Immature natural killer cell (primary cell): ENCODE data around the gene UCKL1. TPM values are rescaled to one million over a fixed set of nuclear protein-coding genes. Genes with fewer than 3 reads are reported as not detected.

Experiments used
- DNase-seq, 3 donors: peaks; one replicate each; pipeline ENCODE4 v3.0.0; 2022; ENCODE audit warnings: mixed read lengths in 1 of 3
- H3K27ac Mint-ChIP-seq, 6 donors: one replicate each; pipeline ENCODE4 v1.8.0; 2020; ENCODE audit warnings: mixed read lengths in 6 of 6, mild to moderate bottlenecking in 5 of 6, inconsistent platforms in 4 of 6, moderate library complexity in 3 of 6
- H3K27me3 Mint-ChIP-seq, 3 donors: one replicate each; pipeline ENCODE4 v1.8.0; 2020 to 2021; ENCODE audit warnings: low read depth in 3 of 3, mild to moderate bottlenecking in 3 of 3, mixed read lengths in 3 of 3, moderate library complexity in 3 of 3, inconsistent platforms in 1 of 3
- H3K36me3 Mint-ChIP-seq, 3 donors: one replicate each; pipeline ENCODE4 v1.8.0; 2020; ENCODE audit warnings: mixed read lengths in 3 of 3, inconsistent platforms in 2 of 3, mild to moderate bottlenecking in 2 of 3
- H3K4me1 Mint-ChIP-seq, 2 donors: one replicate each; pipeline ENCODE4 v1.8.0; 2020; ENCODE audit warnings: inconsistent platforms in 2 of 2, mild to moderate bottlenecking in 2 of 2, mixed read lengths in 2 of 2, moderate library complexity in 1 of 2
- H3K4me3 Mint-ChIP-seq, 5 donors: one replicate each; pipeline ENCODE4 v1.8.0; 2020; ENCODE audit warnings: mild to moderate bottlenecking in 5 of 5, mixed read lengths in 5 of 5, inconsistent platforms in 3 of 5, moderate library complexity in 3 of 5
- H3K9me3 Mint-ChIP-seq, 6 donors: one replicate each; pipeline ENCODE4 v1.8.0; 2020; ENCODE audit warnings: mild to moderate bottlenecking in 6 of 6, mixed read lengths in 6 of 6, inconsistent platforms in 4 of 6, moderate library complexity in 3 of 6
- polyA plus RNA-seq, 3 donors: library from polyadenylated mRNA; unstranded; fragments of 300-500 nt; fragmentation: Illumina TruSeq; gene quantifications; one replicate each; pipeline ENCODE4 v1.2.3, GENCODE V29; 2021

Gene UCKL1
- polyA plus RNA-seq, 3 donors from 2014 or later: 19.3 to 35.5 (median 30.8) TPM

DNA sequence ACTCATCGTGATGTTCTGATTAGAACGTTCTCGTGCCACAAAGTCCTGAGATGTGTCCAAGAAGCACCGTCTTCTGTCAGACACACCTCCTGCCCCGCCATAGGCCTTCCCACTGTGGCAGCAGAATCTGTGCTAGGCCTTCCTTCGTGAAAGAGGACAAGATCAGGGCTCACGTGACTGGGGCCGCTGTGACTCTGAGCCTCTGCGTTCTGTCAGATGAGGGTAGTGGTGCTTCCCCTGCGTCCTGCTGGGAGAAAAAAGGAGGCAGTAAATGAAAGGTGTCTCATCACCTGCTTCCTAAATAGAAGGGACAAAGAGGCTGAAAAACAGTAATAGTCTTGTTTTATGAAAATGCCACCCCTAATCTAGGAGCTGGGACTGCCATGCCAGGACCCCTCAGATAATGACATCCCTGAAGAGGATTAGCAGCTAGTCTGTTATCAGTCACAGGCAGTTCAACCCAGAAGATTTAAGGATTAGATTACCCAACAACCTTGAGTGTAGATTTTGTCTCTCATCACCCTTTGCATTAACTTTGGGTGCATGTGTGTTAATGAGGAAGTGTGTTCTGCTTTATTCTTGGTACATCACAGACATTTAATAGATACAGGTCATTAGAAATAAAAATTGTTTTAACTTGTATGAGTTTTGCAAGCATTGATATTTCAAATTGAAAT lies 57.2 kb downstream of the UCKL1 start:
- Mint-ChIP-seq H3K27me3 (peaks cover 9 to 13% (median 10%) of the 10 kb centered on the region in 3 donors), H3K4me1 (peaks cover 69 to 74% of the 10 kb centered on the region in 2 donors), H3K27ac (peak overlapping the region in 5 of 6 donors; percentile 3 to 70 (median 51)), H3K36me3 (peaks cover 0 to 3% (median 0%) of the 10 kb centered on the region in 3 donors), H3K4me3 (no peak overlapping the region), H3K9me3 (no peaks in the 10 kb centered on the region)
- DNase-seq: no peak

DNA sequence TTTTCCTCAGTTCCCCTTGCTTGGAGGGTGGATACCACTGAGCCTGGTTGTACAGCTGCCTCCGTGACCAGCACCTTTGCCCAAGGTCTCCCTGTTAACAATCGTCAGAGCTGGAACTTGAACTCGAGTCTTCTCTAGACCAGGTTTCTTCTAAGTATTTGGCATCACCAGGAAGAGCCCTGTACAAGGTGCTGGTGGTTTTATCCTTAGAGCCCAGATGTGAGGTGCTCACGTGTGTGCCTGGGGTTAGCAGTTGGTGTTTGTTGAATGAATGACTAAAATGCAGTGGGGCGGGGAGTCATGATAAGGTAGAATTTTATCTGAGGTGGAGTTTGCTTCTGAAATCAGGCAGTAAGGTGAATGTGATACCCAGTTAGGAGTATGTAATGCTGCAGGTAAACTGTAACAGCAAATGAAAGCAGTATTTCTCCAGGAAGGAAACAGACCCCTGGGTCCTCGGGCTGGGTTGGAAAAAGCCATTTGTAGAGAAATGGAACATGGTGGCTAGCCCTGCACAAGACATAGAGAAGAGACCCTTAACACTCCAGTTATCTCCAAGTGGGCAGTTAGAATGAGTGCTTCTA lies 58.1 kb downstream of the UCKL1 start:
- Mint-ChIP-seq H3K4me3 (peak overlapping the region in 4 of 5 donors; percentile 29 to 63 (median 44)), H3K27ac (peak overlapping the region; percentile 55 to 98 (median 74)), H3K27me3 (peaks cover 9 to 13% (median 10%) of the 10 kb centered on the region in 3 donors), H3K36me3 (peaks cover 0 to 3% (median 0%) of the 10 kb centered on the region in 3 donors), H3K4me1 (peaks cover 61 to 69% of the 10 kb centered on the region in 2 donors), H3K9me3 (no peaks in the 10 kb centered on the region)
- DNase-seq: no peak

DNA sequence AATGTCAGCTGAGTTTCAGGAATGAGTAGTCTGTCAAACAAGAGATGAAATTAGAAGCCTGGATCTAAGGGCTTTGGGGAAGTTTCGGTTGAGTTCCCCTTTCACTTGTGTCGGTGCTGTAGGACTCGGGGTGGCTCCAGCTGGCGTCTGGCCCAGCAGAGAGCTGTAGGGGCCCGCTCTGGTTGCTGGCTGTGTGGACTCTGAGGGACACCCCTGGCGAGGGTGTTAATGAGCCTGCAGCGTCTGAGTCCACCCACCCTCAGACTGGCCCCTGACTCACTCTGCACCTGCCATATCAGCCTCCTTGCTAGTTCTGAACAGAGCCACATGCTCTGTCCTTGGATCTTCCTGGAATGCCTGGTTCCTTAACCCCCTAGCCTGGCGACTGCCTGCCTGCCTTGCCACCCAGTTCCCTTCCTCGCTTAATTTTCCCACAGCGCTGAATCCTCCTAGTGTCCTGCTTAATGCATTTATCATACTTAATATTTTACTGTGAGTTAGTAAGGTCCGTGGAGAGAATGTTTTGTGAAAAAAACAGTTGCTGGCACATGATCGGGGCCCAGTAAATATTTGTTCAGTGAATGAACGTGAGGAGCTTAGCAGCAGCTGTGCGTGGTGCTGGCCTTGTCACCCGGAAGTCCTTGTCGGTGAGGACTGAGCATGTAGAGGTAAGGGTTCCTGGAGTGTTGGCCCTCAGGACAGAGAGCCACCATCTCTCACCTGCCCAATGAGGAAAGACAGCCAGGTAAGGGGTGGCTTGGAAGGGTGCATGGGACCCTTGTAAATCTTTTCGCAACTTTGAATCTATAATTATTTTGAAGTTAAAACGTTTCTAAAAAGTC lies 59.7 kb downstream of the UCKL1 start:
- peak; percentile 16 to 43 (median 29) for DNase-seq
- Mint-ChIP-seq H3K4me1 (peaks cover 52 to 58% of the 10 kb centered on the region in 2 donors), H3K9me3 (no peaks in the 10 kb centered on the region), H3K36me3 (no peaks in the 10 kb centered on the region), H3K4me3 (peak overlapping the region; percentile 90 to 95 (median 94)), H3K27ac (peak overlapping the region; percentile 93 to 99 (median 98)), H3K27me3 (peaks cover 3 to 9% (median 8%) of the 10 kb centered on the region in 3 donors)

DNA sequence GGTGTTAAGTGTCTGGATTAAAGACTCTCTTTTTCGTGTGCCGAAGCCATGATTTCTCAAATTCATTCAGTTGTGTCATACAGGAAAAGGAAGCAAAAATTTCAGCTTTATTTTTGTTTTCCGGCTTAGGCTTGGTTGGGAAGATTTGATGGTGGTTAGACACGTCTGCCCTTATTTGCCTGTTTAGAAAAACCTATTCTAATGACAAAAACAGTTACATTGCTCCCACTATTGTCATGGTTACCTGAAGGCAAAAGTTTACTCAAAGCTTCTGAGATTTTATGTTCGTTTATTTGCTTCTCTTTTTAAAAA lies 60.3 kb downstream of the UCKL1 start:
- Mint-ChIP-seq H3K27ac (peak overlapping the region; percentile 93 to 99 (median 98)), H3K36me3 (no peaks in the 10 kb centered on the region), H3K9me3 (no peaks in the 10 kb centered on the region), H3K4me1 (peaks cover 46 to 53% of the 10 kb centered on the region in 2 donors), H3K4me3 (peak overlapping the region; percentile 90 to 95 (median 94)), H3K27me3 (peaks cover 3 to 9% (median 8%) of the 10 kb centered on the region in 3 donors)
- peak; percentile 35 to 50 (median 38) for DNase-seq

DNA sequence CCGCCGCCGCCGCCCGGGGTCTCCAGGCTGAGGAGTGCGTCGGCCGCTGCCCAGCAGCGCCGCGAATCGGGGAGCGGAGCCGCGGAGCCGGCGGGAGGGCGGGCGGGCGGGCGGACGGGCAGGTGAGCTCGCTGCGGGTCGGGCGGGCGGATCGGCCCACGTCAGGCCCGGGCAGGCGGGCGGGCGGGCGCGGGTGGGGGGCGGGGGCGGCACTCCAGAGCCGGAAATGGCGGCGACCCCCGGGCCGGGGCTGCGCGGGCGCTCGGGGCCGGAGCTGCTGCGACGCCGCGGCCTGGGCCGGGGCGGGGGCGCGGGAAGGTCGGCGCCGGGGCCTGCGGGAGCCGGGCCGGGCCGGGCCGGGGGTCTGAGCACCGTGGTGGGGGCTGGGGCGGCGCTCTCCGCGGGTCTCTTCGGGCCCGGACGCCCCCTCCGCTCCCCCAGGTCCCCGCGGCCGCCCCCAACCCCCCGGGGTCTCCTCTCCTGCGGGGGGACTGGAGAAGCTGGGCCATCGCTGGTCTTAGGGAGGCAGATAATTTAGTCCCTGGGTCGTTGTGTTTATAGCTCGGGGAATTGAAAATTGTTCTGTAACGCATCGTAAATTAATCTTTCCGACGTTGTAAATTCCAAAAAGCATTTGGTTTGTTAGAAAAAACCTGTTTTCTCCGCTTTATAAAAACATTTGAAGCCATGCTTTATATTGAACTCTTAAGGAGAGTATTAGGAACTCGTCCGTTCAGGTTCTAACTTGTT lies 60.8 kb downstream of the UCKL1 start:
- Mint-ChIP-seq H3K4me3 (peak overlapping the region; percentile 90 to 95 (median 94)), H3K27ac (peak overlapping the region; percentile 93 to 99 (median 98)), H3K9me3 (no peaks in the 10 kb centered on the region), H3K36me3 (no peaks in the 10 kb centered on the region), H3K27me3 (peaks cover 3 to 9% (median 8%) of the 10 kb centered on the region in 3 donors), H3K4me1 (peaks cover 43 to 47% of the 10 kb centered on the region in 2 donors)
- DNase-seq: no peak

DNA sequence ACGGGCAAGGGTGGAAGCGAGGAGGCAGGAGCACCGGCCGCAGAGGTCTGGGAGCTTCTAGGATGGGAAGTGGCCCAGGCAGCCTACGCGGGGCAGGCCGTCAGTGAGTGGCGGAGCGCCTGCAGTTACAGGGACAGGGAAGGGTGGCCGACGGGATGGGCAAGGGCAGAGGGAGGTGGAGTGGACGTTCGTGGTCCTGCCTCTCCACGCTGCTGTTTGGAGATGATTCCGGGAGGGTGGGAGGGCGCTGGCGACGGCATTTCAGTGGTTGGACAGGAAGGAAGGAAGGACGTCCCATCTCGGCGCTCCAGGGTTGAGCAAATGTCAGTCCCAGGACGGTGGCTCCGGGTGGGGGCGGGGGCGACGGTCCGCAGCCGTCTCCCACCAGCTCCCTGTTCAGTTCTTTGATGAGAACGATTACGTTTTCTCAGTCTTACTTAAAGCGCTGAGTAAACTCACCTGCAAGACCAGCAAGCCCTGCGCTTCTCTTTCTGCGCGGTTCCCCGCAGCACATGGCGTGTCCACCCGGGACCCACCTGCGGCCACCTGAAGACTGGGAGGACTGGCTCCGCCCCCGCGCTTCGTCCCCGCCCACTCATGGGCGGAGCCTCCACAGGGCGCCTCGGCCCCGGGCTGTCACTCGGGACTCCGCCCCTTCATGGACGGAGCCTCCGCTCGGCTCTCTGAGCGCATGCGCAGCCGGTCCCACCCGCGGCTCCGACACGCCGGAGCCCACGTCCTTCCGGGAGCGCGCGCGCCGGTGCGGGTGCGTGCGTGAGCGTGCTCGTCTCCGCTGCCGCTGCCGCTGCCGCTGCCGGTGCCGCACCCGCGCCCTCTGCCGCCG lies 61.6 kb downstream of the UCKL1 start, which contains the start of gene DNAJC5:
Gene DNAJC5, plus strand, starts transcription at position 769 of the 844 bp plus-strand sequence. CDS start 33,220 bp downstream, outside the sequence.
- Mint-ChIP-seq H3K36me3 (peaks cover 0 to 8% (median 4%) of the 10 kb centered on the region in 3 donors), H3K4me3 (peak within 1 kb of the TSS; percentile 90 to 95 (median 94)), H3K4me1 (peaks cover 43 to 47% of the 10 kb centered on the region in 2 donors), H3K27ac (peak within 1 kb of the TSS; percentile 93 to 99 (median 98)), H3K27me3 (peaks cover 3 to 9% (median 8%) of the 10 kb centered on the region in 3 donors), H3K9me3 (no peaks in the 10 kb centered on the region)
- DNase-seq: peak; percentile 97 to 99 (median 98)

DNA sequence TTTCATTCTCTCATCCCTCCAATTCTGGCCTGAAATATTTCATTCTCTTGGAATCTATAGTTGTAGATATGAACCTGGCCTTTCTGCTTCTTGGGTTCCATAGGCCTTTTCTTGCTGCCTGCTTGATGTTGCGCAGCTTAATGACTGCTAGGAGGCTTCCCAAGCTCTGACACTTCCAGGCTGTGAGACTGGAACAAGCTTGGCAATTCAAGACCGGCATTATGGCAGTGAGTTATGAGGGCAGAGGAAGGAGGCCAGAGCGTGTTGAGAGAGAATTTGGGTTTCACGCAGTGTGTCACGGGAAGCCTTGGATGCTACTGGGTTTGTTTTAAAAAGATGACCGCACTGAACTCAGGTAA lies 62.2 kb downstream of the UCKL1 start:
- peaks cover 3 to 9% (median 8%) of the 10 kb centered on the region in 3 donors for H3K27me3 Mint-ChIP-seq
- H3K36me3 Mint-ChIP-seq: peaks cover 0 to 10% (median 4%) of the 10 kb centered on the region in 3 donors
- peak overlapping the region; percentile 73 to 92 (median 81) for H3K4me3 Mint-ChIP-seq
- DNase-seq: no peak
- peak overlapping the region; percentile 33 to 92 (median 66) for H3K27ac Mint-ChIP-seq
- no peaks in the 10 kb centered on the region for H3K9me3 Mint-ChIP-seq
- H3K4me1 Mint-ChIP-seq: peaks cover 39 to 42% of the 10 kb centered on the region in 2 donors

DNA sequence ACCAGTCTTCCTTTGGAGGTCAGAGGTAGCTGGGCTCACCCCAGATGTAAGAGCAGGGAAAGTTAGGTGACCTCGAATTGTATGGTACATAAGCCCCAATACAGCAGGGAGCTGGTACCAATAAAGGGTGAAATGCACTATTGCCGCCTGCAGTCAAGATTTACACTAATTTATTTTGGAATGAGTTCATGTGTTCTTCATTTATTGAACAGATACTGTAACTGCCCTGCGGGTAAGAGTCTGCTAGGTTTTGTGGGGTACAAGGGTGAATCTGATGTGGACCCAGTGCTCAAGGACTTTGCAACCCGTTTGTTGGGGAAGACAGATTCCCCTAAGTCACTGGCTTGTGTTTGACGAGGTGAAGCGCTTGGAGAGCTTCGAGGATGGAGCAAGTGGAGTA lies 63.8 kb downstream of the UCKL1 start:
- no peaks in the 10 kb centered on the region for H3K9me3 Mint-ChIP-seq
- H3K27me3 Mint-ChIP-seq: peaks cover 3 to 9% (median 8%) of the 10 kb centered on the region in 3 donors
- peak overlapping the region in 2 of 6 donors; percentile 15 to 83 for H3K27ac Mint-ChIP-seq
- DNase-seq: no peak
- H3K36me3 Mint-ChIP-seq: peaks cover 0 to 12% (median 7%) of the 10 kb centered on the region in 3 donors
- H3K4me3 Mint-ChIP-seq: no peak overlapping the region
- peaks cover 25 to 29% of the 10 kb centered on the region in 2 donors for H3K4me1 Mint-ChIP-seq

DNA sequence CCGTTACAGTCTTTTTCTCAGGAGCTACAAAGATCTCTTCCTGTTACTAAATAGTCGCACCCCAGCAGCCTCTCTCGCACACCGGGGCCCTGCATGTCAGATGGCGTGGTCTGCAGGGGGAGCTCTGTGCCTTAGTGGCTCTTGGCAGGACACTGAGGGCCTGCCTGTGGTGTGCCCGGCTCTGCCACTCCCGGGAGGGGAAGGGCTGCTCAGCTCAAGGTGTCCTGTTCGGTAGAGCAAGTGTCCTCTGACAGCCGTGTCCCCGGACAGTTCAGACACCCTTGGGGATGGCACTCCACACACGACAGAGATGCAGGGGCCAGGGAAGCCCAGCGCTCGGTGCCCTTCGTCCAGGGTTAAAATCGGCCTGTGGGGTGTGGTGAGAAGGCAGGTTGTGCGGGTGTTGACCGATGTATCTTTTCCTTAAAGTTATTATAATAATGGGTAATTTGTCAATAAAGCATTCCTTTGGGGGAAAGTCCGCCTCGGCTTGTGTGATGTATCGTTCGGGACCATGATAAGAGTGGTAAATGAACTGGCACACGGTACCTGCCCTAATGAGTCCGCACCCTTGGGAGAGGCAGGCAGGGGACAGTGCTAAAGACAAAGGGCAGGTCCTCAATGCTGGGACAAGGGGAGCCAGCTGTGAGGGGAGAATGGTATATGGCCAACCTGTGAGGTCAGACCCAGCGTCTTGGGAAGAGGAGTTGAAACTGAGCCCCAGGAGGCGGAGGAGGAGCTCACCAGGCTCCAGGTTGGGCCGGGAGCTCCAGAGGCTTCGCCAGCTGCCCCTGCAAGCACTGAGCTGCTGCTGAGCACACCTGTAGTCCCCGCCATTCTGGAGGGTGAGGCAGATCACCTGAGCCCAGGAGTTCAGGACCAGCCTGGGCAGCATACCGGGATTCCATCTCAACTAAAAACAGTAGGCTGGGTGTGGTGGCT lies 64.9 kb downstream of the UCKL1 start:
- Mint-ChIP-seq H3K27me3 (peaks cover 3 to 9% (median 5%) of the 10 kb centered on the region in 3 donors), H3K4me3 (no peak overlapping the region), H3K36me3 (peaks cover 3 to 16% (median 8%) of the 10 kb centered on the region in 3 donors), H3K9me3 (no peaks in the 10 kb centered on the region), H3K4me1 (peaks cover 15 to 18% of the 10 kb centered on the region in 2 donors), H3K27ac (no peak overlapping the region)
- DNase-seq: no peak

DNA sequence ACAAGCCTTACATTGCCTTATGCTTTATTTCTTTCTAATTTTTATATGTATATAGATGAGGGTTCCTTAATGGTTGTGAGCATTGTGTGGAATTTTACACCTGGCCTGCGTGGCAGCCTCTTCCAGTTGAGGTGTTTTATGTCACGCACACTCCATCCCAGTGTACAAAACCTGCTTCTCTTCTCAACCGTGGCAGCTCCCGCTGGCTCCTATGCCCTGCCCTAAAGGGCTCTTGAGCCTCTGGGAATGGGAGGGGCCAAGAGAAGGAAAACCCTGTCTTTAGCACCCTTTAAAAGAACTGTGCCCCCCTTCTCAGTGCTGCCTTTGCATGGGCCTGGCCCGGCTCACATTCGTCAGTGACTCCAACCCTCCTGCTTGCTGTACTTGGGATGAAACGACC lies 65.6 kb downstream of the UCKL1 start:
- Mint-ChIP-seq H3K27ac (no peak overlapping the region), H3K36me3 (peaks cover 3 to 16% (median 8%) of the 10 kb centered on the region in 3 donors), H3K4me1 (peaks cover 8 to 11% of the 10 kb centered on the region in 2 donors), H3K4me3 (no peak overlapping the region), H3K9me3 (no peaks in the 10 kb centered on the region), H3K27me3 (peaks cover 1 to 4% (median 2%) of the 10 kb centered on the region in 3 donors)
- DNase-seq: no peak

DNA sequence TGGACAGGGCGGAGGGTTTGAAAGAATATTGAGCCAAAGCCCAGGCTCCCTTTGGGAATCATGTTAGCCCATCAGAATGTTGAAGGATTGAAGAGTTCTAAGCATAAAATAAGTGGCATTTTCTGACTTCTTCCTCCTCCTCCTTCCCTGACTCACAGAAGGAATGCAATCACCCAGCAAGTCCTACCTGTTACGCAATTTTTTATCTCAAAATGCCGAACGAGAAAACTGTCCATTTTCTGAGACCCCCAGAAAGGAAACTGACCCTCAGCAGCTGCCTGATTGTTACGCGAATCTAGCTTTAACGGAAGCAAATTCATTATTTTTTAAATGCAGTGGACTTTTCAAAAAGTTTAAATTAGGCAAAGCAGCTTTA lies 66.0 kb downstream of the UCKL1 start:
- Mint-ChIP-seq H3K9me3 (no peaks in the 10 kb centered on the region), H3K27me3 (peaks cover 0 to 4% (median 0%) of the 10 kb centered on the region in 3 donors), H3K27ac (no peak overlapping the region), H3K4me1 (peaks cover 8 to 10% of the 10 kb centered on the region in 2 donors), H3K4me3 (no peak overlapping the region), H3K36me3 (peaks cover 3 to 16% (median 8%) of the 10 kb centered on the region in 3 donors)
- DNase-seq: no peak
